ENCODE results near the gene NDUFS3. TPM values are rescaled to one million over a fixed set of nuclear protein-coding genes. Genes with fewer than 3 reads are reported as not detected.

Gene NDUFS3
- total RNA-seq, 6 donors from 2014 or later = 42.5 to 92.6 (median 72.2) TPM

GRCh38 chr11:47570651-47571356 is 8.1 kb upstream of the NDUFS3 start:
- Histone ChIP-seq H3K4me1 (peaks cover 3 to 15% (median 8%) of the 10 kb centered on the region in 4 donors), H3K27me3 (no peaks in the 10 kb centered on the region), H3K27ac (no peak overlapping the region), H3K36me3 (peaks cover 19 to 62% (median 38%) of the 10 kb centered on the region in 4 donors), H3K9me3 (no peaks in the 10 kb centered on the region), H3K4me3 (no peak overlapping the region)
- DNase-seq (no peak), ATAC-seq (ENCODE audit: low FRiP score in 2 of 2) (peak in 1 of 2 donors; percentile 46)
- 85 to 88% methylated on average over 3 of the region's 3 CpGs for WGBS, 2 donors
- TF ChIP-seq, protein P1, sequence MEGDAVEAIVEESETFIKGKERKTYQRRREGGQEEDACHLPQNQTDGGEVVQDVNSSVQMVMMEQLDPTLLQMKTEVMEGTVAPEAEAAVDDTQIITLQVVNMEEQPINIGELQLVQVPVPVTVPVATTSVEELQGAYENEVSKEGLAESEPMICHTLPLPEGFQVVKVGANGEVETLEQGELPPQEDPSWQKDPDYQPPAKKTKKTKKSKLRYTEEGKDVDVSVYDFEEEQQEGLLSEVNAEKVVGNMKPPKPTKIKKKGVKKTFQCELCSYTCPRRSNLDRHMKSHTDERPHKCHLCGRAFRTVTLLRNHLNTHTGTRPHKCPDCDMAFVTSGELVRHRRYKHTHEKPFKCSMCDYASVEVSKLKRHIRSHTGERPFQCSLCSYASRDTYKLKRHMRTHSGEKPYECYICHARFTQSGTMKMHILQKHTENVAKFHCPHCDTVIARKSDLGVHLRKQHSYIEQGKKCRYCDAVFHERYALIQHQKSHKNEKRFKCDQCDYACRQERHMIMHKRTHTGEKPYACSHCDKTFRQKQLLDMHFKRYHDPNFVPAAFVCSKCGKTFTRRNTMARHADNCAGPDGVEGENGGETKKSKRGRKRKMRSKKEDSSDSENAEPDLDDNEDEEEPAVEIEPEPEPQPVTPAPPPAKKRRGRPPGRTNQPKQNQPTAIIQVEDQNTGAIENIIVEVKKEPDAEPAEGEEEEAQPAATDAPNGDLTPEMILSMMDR (IDR thresholded peaks at IDR 0.05) = no peak
- TF ChIP-seq EP300 (IDR thresholded peaks at IDR 0.05) = no peak
- no peak for TF ChIP-seq POLR2A (IDR thresholded peaks at IDR 0.05)
- TF ChIP-seq POLR2AphosphoS5 (IDR thresholded peaks at IDR 0.05) = no peak

DNA sequence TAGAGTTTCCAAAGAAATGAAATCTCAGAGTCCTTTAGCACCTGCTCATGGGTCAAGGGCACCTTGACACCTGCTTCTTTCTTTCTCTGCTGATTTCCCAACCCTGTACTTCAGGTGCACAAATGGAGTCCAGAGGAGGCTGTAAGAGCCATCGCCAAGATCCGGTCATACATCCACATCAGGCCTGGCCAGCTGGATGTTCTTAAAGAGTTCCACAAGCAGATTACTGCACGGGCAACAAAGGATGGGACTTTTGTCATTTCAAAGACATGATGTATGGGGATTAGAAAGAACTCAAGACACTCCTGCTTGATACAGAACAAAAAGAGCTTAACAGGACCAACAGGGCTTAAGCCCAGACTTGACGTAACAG is 7.5 kb upstream of the NDUFS3 start:
- 86 to 93% methylated on average over 4 of the region's 4 CpGs for WGBS, 2 donors
- ATAC-seq (ENCODE audit: low FRiP score in 2 of 2) (no peak), DNase-seq (peak in 1 of 2 donors; percentile 51)
- no peak overlapping the region for H3K4me3 ChIP-seq
- H3K27ac ChIP-seq = no peak overlapping the region
- no peaks in the 10 kb centered on the region for H3K9me3 ChIP-seq
- no peak for TF ChIP-seq POLR2AphosphoS5 (IDR thresholded peaks at IDR 0.05)
- TF ChIP-seq, protein P1 (IDR thresholded peaks at IDR 0.05) = no peak
- no peak for TF ChIP-seq POLR2A (IDR thresholded peaks at IDR 0.05)
- H3K4me1 ChIP-seq = peaks cover 3 to 9% (median 7%) of the 10 kb centered on the region in 4 donors
- H3K27me3 ChIP-seq = no peaks in the 10 kb centered on the region
- H3K36me3 ChIP-seq = peaks cover 19 to 63% (median 38%) of the 10 kb centered on the region in 4 donors

DNA sequence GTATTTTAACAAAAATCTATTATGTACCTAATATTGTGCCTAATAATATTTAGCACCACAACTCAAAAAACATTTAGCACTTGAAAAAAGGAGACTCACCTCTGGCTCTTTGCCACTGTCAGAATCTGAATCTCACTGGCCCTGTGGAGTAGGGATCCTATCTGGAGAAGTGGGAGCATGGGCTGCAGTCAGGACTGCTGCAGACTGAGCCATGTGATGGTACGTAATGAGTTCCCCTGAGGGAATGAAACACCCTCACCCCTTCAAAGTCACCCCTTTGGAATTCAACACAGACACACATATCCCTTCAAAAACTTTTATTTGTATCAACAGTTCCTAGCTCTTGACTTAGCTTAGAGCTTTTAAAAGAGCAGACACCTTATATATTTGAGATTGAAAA is 7.0 kb upstream of the NDUFS3 start:
- H3K36me3 ChIP-seq = peaks cover 19 to 67% (median 38%) of the 10 kb centered on the region in 4 donors

DNA sequence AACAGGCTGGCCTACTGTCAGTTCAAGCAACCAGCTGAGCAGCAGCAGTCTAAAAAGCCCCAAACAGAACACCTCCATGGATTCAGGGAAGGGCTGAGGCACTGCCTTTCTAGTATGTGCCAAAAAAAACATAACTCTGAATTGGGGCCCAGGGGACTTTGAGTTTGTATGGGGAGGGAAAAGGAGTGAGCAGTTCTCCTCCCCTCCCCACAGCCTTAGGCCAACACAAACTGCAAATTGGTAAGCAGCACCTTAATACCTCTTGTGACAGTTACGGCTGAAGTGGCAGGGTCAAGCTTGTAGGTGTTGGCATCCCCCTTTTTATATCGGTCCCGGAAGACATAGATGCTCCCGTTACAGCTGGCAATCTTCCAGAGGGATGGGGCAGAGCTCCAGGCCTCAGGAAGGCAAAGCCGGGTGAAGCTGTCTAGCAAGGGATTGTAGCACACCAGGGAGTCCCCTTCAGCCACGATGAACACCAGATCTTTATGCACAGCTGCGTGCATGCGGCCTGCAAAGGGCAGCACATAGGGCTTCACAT is 6.1 kb upstream of the NDUFS3 start:
- H3K9me3 ChIP-seq = no peaks in the 10 kb centered on the region
- TF ChIP-seq, protein P1 (IDR thresholded peaks at IDR 0.05) = no peak
- TF ChIP-seq POLR2AphosphoS5 (IDR thresholded peaks at IDR 0.05) = no peak
- no peak for TF ChIP-seq EP300 (IDR thresholded peaks at IDR 0.05)
- TF ChIP-seq POLR2A (IDR thresholded peaks at IDR 0.05) = no peak
- no peak for ATAC-seq (ENCODE audit: low FRiP score in 2 of 2)
- WGBS, 2 donors = 61 to 68% methylated on average over 3 to 8 of the region's 8 CpGs
- DNase-seq = no peak
- peaks cover 5 to 10% (median 9%) of the 10 kb centered on the region in 4 donors for H3K4me1 ChIP-seq
- no peaks in the 10 kb centered on the region for H3K27me3 ChIP-seq
- no peak overlapping the region for H3K27ac ChIP-seq
- no peak overlapping the region for H3K4me3 ChIP-seq
- H3K36me3 ChIP-seq = peaks cover 19 to 74% (median 39%) of the 10 kb centered on the region in 4 donors

More for the DNA sequence above, 7.0 kb upstream of the NDUFS3 start:
- no peaks in the 10 kb centered on the region for H3K27me3 ChIP-seq
- no peak overlapping the region for H3K27ac ChIP-seq
- no peak overlapping the region for H3K4me3 ChIP-seq
- no peak for ATAC-seq (ENCODE audit: low FRiP score in 2 of 2)
- 76 to 91% methylated on average over 1 of the region's 1 CpG for WGBS, 2 donors
- no peak for DNase-seq
- no peak for TF ChIP-seq POLR2A (IDR thresholded peaks at IDR 0.05)
- TF ChIP-seq EP300 (IDR thresholded peaks at IDR 0.05) = no peak
- TF ChIP-seq, protein P1 (IDR thresholded peaks at IDR 0.05) = no peak
- H3K4me1 ChIP-seq = peaks cover under 1 to 4% (median 2%) of the 10 kb centered on the region in 4 donors
- no peaks in the 10 kb centered on the region for H3K9me3 ChIP-seq
